ENCODE data around the gene SENP8.

Gene SENP8

DNA sequence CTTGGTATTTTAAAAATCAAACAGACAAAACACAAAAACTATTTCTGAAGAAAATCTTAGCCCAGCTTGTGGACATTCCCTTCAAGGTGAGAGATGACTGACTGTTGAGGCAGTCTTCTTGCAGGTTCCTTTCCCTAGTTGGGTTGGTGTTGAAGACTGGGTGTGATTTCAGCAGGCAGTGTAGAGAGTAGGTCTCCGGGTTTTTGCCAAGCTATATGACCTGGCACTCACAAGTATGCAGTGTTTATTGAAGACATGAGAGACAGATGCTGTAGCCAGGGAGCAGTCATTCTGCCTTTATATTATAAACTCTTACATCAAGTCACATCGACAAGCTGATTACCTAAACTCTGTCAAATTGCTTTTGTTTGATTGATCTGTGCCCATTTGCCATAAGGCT lies 17.5 kb downstream of the SENP8 start:
- H3K27me3 ChIP-seq = no peaks in the 10 kb centered on the region
- DNase-seq = no peak
- TF ChIP-seq, protein P1, sequence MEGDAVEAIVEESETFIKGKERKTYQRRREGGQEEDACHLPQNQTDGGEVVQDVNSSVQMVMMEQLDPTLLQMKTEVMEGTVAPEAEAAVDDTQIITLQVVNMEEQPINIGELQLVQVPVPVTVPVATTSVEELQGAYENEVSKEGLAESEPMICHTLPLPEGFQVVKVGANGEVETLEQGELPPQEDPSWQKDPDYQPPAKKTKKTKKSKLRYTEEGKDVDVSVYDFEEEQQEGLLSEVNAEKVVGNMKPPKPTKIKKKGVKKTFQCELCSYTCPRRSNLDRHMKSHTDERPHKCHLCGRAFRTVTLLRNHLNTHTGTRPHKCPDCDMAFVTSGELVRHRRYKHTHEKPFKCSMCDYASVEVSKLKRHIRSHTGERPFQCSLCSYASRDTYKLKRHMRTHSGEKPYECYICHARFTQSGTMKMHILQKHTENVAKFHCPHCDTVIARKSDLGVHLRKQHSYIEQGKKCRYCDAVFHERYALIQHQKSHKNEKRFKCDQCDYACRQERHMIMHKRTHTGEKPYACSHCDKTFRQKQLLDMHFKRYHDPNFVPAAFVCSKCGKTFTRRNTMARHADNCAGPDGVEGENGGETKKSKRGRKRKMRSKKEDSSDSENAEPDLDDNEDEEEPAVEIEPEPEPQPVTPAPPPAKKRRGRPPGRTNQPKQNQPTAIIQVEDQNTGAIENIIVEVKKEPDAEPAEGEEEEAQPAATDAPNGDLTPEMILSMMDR (IDR thresholded peaks at IDR 0.05; ENCODE audit: low read depth, low read length) = no peak
- H3K4me1 ChIP-seq = peaks cover 4% of the 10 kb centered on the region; the same call in 1 of the 2 replicates
- no peaks in the 10 kb centered on the region for H3K9me3 ChIP-seq
- H3K4me3 ChIP-seq (ENCODE audit: low read depth, low read length) = no peak overlapping the region
- H3K36me3 ChIP-seq = no peaks in the 10 kb centered on the region

DNA sequence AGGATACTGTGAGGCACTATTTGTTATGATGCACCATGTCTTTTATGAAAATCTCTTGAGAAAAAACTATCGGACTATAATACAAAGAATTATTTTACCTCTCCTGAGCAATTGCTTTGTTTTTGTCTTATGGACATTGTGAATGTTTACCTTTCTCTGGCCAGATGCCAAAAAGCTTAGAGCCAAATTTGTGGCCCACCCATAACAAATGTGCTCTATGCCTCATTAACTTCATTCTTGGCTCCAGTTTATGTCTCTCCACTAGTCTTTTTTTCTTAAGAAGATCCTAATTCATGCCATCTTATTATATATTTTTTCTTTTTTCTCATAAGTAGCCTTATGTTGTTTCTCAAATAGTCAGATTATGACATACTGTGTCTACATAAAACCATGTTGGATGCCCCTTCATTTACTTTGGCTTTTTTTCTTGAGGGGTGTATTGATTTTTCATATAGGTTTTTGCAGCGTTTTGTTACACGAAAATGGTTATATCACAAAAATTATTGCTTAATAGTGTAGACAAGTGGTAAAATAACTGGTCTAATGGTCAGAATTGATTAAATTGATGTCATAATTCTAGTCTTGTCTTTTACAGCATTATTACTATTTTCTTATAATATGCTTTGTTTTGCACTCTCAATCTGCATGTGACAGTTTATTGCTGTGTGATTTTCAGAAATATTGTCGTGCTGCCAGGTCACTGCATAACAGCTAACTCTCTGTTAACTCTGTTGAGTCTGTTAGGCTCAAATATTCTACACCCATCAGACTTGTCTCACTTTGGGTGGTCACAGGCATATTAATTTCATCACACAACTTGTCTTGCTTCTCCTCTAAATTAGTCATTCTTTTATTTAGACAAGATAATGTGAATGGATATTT lies 18.2 kb downstream of the SENP8 start:
- TF ChIP-seq, protein P1 (IDR thresholded peaks at IDR 0.05; ENCODE audit: low read depth, low read length) = no peak
- peaks cover 4% of the 10 kb centered on the region for H3K4me1 ChIP-seq
- no peaks in the 10 kb centered on the region for H3K27me3 ChIP-seq
- H3K4me3 ChIP-seq (ENCODE audit: low read depth, low read length) = no peak overlapping the region
- H3K36me3 ChIP-seq = no peaks in the 10 kb centered on the region
- DNase-seq = no peak
- H3K9me3 ChIP-seq = no peaks in the 10 kb centered on the region

DNA sequence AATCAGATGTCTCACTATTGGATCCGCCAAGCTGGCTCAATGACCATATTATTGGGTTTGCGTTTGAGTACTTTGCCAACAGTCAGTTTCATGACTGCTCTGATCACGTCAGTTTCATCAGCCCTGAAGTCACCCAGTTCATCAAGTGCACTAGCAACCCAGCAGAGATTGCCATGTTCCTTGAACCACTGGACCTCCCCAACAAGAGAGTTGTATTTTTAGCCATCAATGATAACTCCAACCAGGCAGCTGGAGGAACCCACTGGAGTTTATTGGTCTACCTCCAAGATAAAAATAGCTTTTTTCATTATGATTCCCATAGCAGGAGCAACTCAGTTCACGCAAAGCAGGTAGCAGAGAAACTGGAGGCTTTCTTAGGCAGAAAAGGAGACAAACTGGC lies 21.5 kb downstream of the SENP8 start:
- no peaks in the 10 kb centered on the region for H3K36me3 ChIP-seq
- TF ChIP-seq, protein P1 (IDR thresholded peaks at IDR 0.05; ENCODE audit: low read depth, low read length) = no peak
- peaks cover 4% of the 10 kb centered on the region for H3K4me1 ChIP-seq
- H3K4me3 ChIP-seq (ENCODE audit: low read depth, low read length) = no peak overlapping the region
- no peaks in the 10 kb centered on the region for H3K27me3 ChIP-seq
- no peaks in the 10 kb centered on the region for H3K9me3 ChIP-seq
- DNase-seq = no peak

DNA sequence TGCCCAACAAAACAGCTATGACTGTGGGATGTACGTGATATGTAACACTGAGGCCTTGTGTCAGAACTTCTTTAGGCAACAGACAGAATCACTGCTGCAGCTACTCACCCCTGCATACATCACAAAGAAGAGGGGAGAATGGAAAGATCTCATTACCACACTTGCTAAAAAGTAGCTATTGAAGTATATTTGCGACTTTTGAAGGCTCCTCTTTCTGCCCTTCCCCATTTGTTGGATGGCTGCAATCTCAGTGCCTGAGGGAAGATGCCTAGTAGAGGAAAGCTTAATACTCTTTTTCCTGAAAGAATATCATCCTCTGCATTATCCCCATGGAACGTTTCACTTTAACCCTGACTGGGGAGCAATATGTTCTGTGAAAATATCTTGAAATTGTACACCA lies 21.9 kb downstream of the SENP8 start:
- DNase-seq = no peak
- no peaks in the 10 kb centered on the region for H3K36me3 ChIP-seq
- TF ChIP-seq, protein P1 (IDR thresholded peaks at IDR 0.05; ENCODE audit: low read depth, low read length) = no peak

DNA sequence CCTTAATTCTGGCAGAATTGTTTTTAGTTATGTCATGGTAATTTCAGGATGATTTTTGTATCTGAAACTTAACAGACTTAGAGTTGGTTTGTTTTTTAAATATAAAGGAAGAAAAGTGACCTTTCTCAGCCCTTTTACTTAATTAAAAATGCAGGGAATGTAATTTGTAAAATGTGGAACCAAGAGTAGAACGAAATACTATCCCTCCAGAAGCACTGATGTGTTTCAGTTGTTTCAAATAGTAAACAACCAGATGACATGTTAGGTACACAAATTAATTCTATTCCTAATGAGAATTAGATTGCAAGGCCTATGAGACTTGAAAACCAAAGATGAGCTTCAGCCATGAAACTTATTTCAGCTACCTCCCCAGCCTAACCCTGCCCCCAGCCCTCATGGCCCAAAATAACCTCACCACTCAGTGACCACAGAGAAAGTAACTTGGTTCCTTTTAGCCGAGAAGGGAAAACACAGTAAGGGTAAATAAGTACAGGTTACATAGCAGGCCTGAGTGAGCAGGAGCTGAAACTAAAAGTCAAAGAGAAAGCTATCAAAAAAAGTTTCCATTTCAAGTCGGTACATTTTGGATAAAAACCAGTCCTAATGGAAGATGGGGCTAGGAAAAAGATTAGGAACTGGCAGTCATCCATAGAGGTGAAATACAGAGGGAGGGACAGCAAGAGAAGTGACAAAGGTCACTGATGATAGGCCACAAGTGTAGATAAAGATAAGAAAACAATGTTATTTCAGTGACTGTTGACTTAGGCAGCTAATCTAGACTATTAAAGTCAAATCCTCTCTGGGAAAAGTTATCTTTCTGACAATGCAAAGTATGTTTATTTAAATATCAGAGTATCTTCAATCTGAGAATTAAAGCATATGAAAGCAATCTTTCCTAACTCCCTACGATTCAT lies 23.2 kb downstream of the SENP8 start:
- no peaks in the 10 kb centered on the region for H3K9me3 ChIP-seq
- H3K36me3 ChIP-seq = no peaks in the 10 kb centered on the region
- H3K4me1 ChIP-seq = peaks cover 4% of the 10 kb centered on the region
- no peak overlapping the region for H3K4me3 ChIP-seq (ENCODE audit: low read depth, low read length)
- H3K27me3 ChIP-seq = no peaks in the 10 kb centered on the region
- DNase-seq = no peak
- TF ChIP-seq, protein P1 (IDR thresholded peaks at IDR 0.05; ENCODE audit: low read depth, low read length) = no peak

More for the DNA sequence above, 21.9 kb downstream of the SENP8 start:
- Histone ChIP-seq H3K4me1 (peaks cover 4% of the 10 kb centered on the region), H3K27me3 (no peaks in the 10 kb centered on the region), H3K9me3 (no peaks in the 10 kb centered on the region), H3K4me3 (ENCODE audit: low read depth, low read length) (no peak overlapping the region)
